Neural crest cell (in vitro differentiated cells): ENCODE data around the gene LMBR1L. TPM values are rescaled to one million over a fixed set of nuclear protein-coding genes. Genes with fewer than 3 reads are reported as not detected.

Experiments
- DNase-seq: peaks from one replicate; pipeline ENCODE4 v3.0.0; 2021; ENCODE audit warnings: low read depth, mixed read lengths, low spot score
- H3K27ac Mint-ChIP-seq: one replicate; pipeline ENCODE4 v1.8.0; 2021; ENCODE audit warnings: mild to moderate bottlenecking, mixed read lengths; ENCODE audit not compliant: unreplicated experiment
- H3K27me3 Mint-ChIP-seq: 2 replicates; pipeline ENCODE4 v1.8.0; 2021; ENCODE audit warnings: low read depth, mild to moderate bottlenecking, mixed read lengths
- H3K36me3 Mint-ChIP-seq: 2 replicates; pipeline ENCODE4 v1.8.0; 2021; ENCODE audit warnings: low read depth, mild to moderate bottlenecking, mixed read lengths
- H3K4me1 Mint-ChIP-seq: 2 replicates; pipeline ENCODE4 v1.8.0; 2021; ENCODE audit warnings: mixed read lengths
- H3K4me3 Mint-ChIP-seq: one replicate; pipeline ENCODE4 v1.8.0; 2021; ENCODE audit warnings: mild to moderate bottlenecking, mixed read lengths
- H3K9me3 Mint-ChIP-seq: 2 replicates; pipeline ENCODE4 v1.8.0; 2021; ENCODE audit warnings: mixed read lengths
- total RNA-seq: library from RNA; stranded (reverse); gene quantifications from 2 replicates; pipeline ENCODE4 v1.2.1, GENCODE V29; 2021
- TF ChIP-seq, protein P1 (sequence below): fragments of 200-600 bp; sonication (generic); conservative IDR thresholded peaks from 2 replicates; pipeline ENCODE4 v1.5.0; 2021; ENCODE audit warnings: antibody characterized with exemption, mild to moderate bottlenecking

The LMBR1L gene
- total RNA-seq, 1 donor from 2014 or later: 101 TPM

- no peak for DNase-seq
- H3K9me3 Mint-ChIP-seq: no peaks in the 10 kb centered on the region
- peak overlapping the region; percentile 86 for H3K4me3 Mint-ChIP-seq
- H3K36me3 Mint-ChIP-seq: peaks cover 26% of the 10 kb centered on the region
- peaks cover 44% of the 10 kb centered on the region for H3K4me1 Mint-ChIP-seq
- H3K27me3 Mint-ChIP-seq: peaks cover 14% of the 10 kb centered on the region
- TF ChIP-seq, protein P1, sequence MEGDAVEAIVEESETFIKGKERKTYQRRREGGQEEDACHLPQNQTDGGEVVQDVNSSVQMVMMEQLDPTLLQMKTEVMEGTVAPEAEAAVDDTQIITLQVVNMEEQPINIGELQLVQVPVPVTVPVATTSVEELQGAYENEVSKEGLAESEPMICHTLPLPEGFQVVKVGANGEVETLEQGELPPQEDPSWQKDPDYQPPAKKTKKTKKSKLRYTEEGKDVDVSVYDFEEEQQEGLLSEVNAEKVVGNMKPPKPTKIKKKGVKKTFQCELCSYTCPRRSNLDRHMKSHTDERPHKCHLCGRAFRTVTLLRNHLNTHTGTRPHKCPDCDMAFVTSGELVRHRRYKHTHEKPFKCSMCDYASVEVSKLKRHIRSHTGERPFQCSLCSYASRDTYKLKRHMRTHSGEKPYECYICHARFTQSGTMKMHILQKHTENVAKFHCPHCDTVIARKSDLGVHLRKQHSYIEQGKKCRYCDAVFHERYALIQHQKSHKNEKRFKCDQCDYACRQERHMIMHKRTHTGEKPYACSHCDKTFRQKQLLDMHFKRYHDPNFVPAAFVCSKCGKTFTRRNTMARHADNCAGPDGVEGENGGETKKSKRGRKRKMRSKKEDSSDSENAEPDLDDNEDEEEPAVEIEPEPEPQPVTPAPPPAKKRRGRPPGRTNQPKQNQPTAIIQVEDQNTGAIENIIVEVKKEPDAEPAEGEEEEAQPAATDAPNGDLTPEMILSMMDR: no peak
- no peak overlapping the region for H3K27ac Mint-ChIP-seq
These were observed 22.4 kb upstream of the LMBR1L start for GRCh38 chr12:49133014-49133413.

DNA sequence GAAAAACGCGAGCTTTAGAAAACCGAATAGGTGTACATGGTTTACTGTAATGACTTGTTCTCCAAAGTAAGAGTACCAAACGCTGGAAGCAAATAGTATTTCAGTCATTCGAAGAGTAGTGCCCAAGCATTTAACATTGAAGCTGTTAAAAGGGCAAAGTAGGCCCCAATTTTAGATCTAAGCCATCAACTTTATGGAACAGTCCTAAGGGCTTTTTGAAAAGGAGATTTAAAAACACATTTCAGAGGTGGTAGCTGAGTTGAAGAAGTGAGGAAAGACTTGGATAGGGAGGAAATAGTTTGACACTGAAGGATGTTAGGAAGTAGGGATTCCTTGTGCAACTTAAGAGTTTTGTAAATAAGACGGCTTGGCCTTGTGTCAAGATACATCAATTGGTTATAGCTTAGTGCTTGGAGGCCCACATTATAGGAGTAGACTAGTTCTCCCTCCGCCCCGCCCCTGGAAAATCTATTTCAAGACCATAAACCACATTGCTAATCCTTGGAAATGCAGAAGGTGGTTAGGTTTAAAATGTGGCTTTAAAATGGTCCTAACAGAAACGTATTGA lies 21.3 kb upstream of the LMBR1L start:
- TF ChIP-seq, protein P1: no peak
- peaks cover 54% of the 10 kb centered on the region for H3K4me1 Mint-ChIP-seq
- peaks cover 20% of the 10 kb centered on the region for H3K27me3 Mint-ChIP-seq
- DNase-seq: no peak
- peaks cover 3% of the 10 kb centered on the region for H3K9me3 Mint-ChIP-seq
- H3K4me3 Mint-ChIP-seq: peak overlapping the region; percentile 86
- no peak overlapping the region for H3K27ac Mint-ChIP-seq
- peaks cover 36% of the 10 kb centered on the region for H3K36me3 Mint-ChIP-seq

DNA sequence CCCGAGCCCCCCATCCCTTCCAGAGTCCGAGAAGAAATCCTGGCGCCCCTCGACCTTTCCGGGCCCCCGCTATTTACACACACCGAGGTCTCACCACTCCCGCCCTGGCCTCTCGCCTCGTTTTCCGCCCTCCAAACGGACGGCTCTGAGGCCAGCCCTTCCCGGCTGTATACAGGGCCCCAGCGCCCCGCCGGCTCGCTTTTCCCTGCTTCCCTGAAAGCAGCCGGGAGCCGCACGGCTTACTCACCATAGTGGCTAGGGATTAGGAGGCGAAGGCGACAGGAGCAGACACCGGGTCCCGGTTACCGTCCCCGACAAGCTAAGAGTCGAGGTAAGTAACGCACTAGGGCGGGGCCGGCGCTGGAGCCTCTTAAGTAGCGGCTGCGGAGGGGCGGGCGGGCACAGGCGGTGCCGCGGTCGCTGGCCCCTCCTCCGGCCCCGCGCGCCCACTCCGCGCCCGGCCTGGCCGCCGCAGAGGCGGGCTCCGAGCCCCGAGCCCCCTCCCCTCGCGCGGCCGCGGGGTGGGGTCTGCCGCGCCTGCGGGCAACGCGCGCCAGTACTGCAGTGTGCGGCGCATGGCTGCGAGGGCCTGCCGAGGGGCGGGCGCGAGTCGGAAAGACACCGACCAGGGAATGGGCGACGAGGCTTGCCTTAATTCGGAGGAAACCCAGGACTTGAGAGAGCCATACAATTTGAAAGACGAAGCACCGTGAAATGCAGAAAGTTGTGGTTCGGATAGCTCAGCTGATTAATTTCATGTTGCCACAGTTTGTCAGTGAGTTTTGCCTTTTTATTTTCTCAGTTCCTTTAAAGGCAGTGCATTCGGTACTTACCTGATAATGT lies 20.6 kb upstream of the LMBR1L start, which contains the start of gene TUBA1B:
TSS of gene TUBA1B (minus strand) at position 345 of the 843 bp plus-strand sequence. CDS start at position 250, 95 bp downstream.
- peak within 1 kb of the TSS; percentile 99 for H3K27ac Mint-ChIP-seq
- TF ChIP-seq, protein P1: no peak

DNA sequence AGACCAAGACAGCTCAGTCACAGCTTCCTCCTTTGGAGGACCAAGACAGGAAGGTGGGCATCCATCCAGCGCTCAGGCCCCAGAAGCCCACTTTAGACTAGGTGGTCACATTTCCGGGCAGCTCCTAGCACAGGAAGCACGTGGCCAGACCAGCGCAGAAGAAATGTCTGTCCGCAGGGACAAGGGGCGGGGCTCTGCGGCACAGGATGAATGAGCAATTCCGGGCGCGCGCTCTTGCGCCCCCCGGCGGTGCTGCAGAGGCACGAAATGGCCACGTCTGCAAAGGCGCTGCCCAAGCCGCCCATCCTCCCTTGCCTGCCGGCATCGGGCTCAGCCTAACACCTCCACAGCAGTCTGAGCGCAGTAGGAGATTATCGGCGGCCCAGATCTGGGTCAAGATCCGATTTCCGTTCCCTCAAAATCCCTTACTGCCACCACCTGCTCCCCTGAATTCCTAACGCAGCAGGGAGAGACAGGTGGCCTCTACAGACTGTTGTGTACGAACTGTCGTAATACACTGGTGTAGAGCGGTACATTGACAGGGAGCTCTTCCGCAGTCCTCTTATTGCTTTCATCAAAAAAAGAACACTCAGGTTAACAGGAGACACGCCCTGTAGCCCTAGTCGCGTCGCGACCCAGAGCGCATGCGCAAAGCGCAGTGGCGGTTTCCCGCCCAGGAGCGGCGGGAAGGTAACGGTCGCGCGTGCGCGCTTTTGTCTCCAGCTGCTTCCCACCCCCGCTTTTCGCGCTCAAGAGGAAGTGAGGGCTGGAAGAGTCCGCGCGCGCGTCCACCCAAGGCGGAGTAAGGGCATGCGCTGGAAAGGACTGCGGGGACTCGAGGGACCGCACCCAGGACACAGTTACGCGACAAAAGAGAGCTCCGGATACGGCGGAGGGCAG lies 19.8 kb upstream of the LMBR1L start:
- Mint-ChIP-seq H3K4me3 (peak overlapping the region; percentile 100), H3K27ac (peak overlapping the region; percentile 99), H3K36me3 (peaks cover 44% of the 10 kb centered on the region), H3K4me1 (peaks cover 62% of the 10 kb centered on the region), H3K9me3 (peaks cover 4% of the 10 kb centered on the region), H3K27me3 (peaks cover 22% of the 10 kb centered on the region)
- DNase-seq: peak; percentile 82
- TF ChIP-seq, protein P1: peak; percentile 96

More for the DNA sequence above, 20.6 kb upstream of the LMBR1L start, which contains the start of gene TUBA1B:
- Mint-ChIP-seq H3K9me3 (peaks cover 4% of the 10 kb centered on the region), H3K4me1 (peaks cover 57% of the 10 kb centered on the region), H3K4me3 (peak within 1 kb of the TSS; percentile 100), H3K27me3 (peaks cover 22% of the 10 kb centered on the region), H3K36me3 (peaks cover 40% of the 10 kb centered on the region)
- DNase-seq: peak; percentile 91
